HPDE6-E6E7 (cell line): ENCODE data around the gene HOXA6.

Source experiments
- DNase-seq: peaks from one replicate; pipeline ENCODE4 v3.0.0; 2011; ENCODE audit warnings: missing footprints; ENCODE audit errors: extremely low spot score

HOXA6 gene

GRCh38 chr7:27096768-27097514 is 50.6 kb downstream of the HOXA6 start:
- DNase-seq: no peak

GRCh38 chr7:27095897-27096767 is 51.4 kb downstream of the HOXA6 start, which contains the start of gene HOXA1:
Gene HOXA1 (minus strand): TSS chr7:27096000. CDS start chr7:27095912, 88 bp downstream.
- peak; percentile 88 for DNase-seq
